Motor neuron (in vitro differentiated cells): ENCODE data around the gene POLN. TPM values are rescaled to one million over a fixed set of nuclear protein-coding genes. Genes with fewer than 3 reads are reported as not detected.

ENCODE experiments used
- ATAC-seq, 8 experiments: fragments of 200-7000 bp; cut with Tn5 transposase; replicated peaks in 6 of 8; 2 replicates each; pipeline ENCODE4 v1.8.0; 2021; ENCODE audit warnings: mild to moderate bottlenecking in 8 of 8, moderate library complexity in 8 of 8
- H3K27ac ChIP-seq, 2 donors: fragments of 250-450 bp; sonication (Bioruptor Pico); 2 replicates each; pipeline ENCODE4 v1.9.0; 2021; ENCODE audit warnings: antibody characterized with exemption in 2 of 2, mild to moderate bottlenecking in 2 of 2, moderate library complexity in 1 of 2
- H3K4me1 ChIP-seq, 2 donors: fragments of 250-450 bp; sonication (Bioruptor Pico); replicated peaks in 1 of 2; 2 replicates each; pipeline ENCODE4 v1.6.1; 2021; ENCODE audit warnings: antibody characterized with exemption in 2 of 2, mild to moderate bottlenecking in 2 of 2, moderate library complexity in 1 of 2
- H3K4me3 ChIP-seq, 5 donors: fragments of 250-450 bp; sonication (Bioruptor Pico); 2 replicates each; pipeline ENCODE4 v1.9.0; 2021; ENCODE audit warnings: antibody characterized with exemption in 5 of 5, mild to moderate bottlenecking in 5 of 5, moderate library complexity in 4 of 5
- WGBS, 10 experiments: fragments of 450-650 bp; shearing (Covaris generic); methylation state at CpG; one replicate each; pipeline ENCODE4 v1.0.0; 2022; 5-methylcytosine and 5-hydroxymethylcytosine counted together
- in situ Hi-C, 9 experiments: fragments of 400-800 bp; cut with MboI; loops; one replicate each; pipeline ENCODE4 v1.15.0; 2021; ENCODE audit warnings: low sequenced_read_pairs in 9 of 9, low pct_unique_long_range_greater_than_20kb in 2 of 9; ENCODE audit not compliant: unreplicated experiment in 9 of 9
- total RNA-seq, 8 experiments: library from RNA; unstranded; fragments of 300-600 nt; gene quantifications; 2 replicates each; pipeline versions ENCODE4 v1.2.3 to v1.2.4, GENCODE V29; 2022

Gene POLN
- 1 to 10 TPM in 7 of 8 experiments, under 1 TPM in 1; 0.81 to 5.3 (median 2.7) TPM for total RNA-seq

GRCh38 chr4:2241410-2242353 is at the start of gene POLN, which contains the start of gene HAUS3:
POLN (minus strand) TSS chr4:2242121; CDS start chr4:2229231, 12,890 bp downstream.
HAUS3 (minus strand) TSS chr4:2242121; CDS start chr4:2240946, 1,175 bp downstream.
- in situ Hi-C loops, result loop anchor here in 1 of 9 experiments (25.0 kb wide), 1 partner anchor 171 kb away; the partner anchor contains the start of genes CFAP99 and ZFYVE28
- peak within 1 kb of the TSS; percentile 62 to 81 (median 67) for H3K4me3 ChIP-seq
- ATAC-seq, result peak; percentile 85 to 94 (median 92)
- peaks cover 18 to 35% of the 10 kb centered on the region in 2 donors for H3K4me1 ChIP-seq
- H3K27ac ChIP-seq, result peak within 1 kb of the TSS in 1 of 2 donors; percentile 49
- 0 to 6% (median 0%) methylated on average over 1 to 27 of the region's 88 CpGs; no CpG with 5 or more reads in 1 of the 10 experiments for WGBS, 10 experiments

GRCh38 chr4:2290974-2291704 is 49.2 kb upstream of the POLN start:
- 20 to 100% (median 86%) methylated on average over 1 to 11 of the region's 24 CpGs; no CpG with 5 or more reads in 3 of the 10 experiments for WGBS, 10 experiments
- no peak overlapping the region for H3K27ac ChIP-seq
- in situ Hi-C loops, result no loop called here
- no peak for ATAC-seq
- H3K4me1 ChIP-seq, result peaks cover 22 to 23% of the 10 kb centered on the region in 2 donors
- H3K4me3 ChIP-seq, result no peak overlapping the region

GRCh38 chr4:2290488-2290887 is 48.6 kb upstream of the POLN start:
- H3K27ac ChIP-seq, result no peak overlapping the region
- WGBS, 10 experiments, result 60 to 100% methylated on average over 1 of the region's 9 CpGs; no CpG with 5 or more reads in 8 of the 10 experiments

GRCh38 chr4:2289955-2290333 is 48.0 kb upstream of the POLN start:
- in situ Hi-C loops, result no loop called here
- Histone ChIP-seq H3K4me1 (peaks cover 23% of the 10 kb centered on the region in 2 donors), H3K4me3 (no peak overlapping the region), H3K27ac (no peak overlapping the region)
- 60% methylated on average over 2 of the region's 11 CpGs; no CpG with 5 or more reads in 9 of the 10 experiments for WGBS, 10 experiments
- no peak for ATAC-seq

More at GRCh38 chr4:2290488-2290887, 48.6 kb upstream of the POLN start:
- no peak for ATAC-seq
- Histone ChIP-seq H3K4me3 (no peak overlapping the region), H3K4me1 (peaks cover 23% of the 10 kb centered on the region in 2 donors)
- in situ Hi-C loops, result no loop called here

- ATAC-seq, result no peak
- 80 to 100% (median 88%) methylated on average over 1 to 3 of the region's 14 CpGs; no CpG with 5 or more reads in 4 of the 10 experiments for WGBS, 10 experiments
- in situ Hi-C loops, result no loop called here
- Histone ChIP-seq H3K4me1 (peaks cover 23% of the 10 kb centered on the region in 2 donors), H3K4me3 (no peak overlapping the region), H3K27ac (no peak overlapping the region)
Measured at GRCh38 chr4:2289311-2289954, 47.5 kb upstream of the POLN start.

DNA sequence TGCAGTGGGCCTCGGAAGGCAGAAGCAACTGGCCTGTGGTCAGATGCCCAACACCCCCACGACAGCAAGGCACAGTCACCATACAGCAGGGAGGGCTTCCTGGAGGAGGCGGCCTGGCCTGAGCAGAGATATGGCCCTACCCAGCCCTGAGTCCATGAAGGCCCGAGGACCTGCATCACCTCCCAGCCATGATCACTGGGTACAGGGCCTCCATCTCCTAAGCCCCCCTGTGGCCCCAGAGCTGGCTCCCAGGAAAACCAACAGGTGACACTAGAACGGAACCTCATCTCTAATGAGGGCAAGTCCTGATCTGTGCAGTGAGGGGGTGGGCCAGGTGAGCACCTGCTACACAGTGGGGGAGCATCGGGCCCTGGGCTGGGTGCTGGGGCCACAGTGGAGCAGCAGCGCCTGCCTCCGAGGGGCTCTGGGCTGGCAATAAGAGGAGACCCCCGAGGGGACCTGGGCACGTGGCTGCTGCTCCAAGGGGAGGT is 46.2 kb upstream of the POLN start:
- WGBS, 10 experiments, result 40% methylated on average over 1 of the region's 10 CpGs; no CpG with 5 or more reads in 9 of the 10 experiments
- in situ Hi-C loops, result no loop called here
- H3K4me3 ChIP-seq, result no peak overlapping the region
- no peak overlapping the region for H3K27ac ChIP-seq
- H3K4me1 ChIP-seq, result peaks cover 22 to 23% of the 10 kb centered on the region in 2 donors
- ATAC-seq, result no peak

DNA sequence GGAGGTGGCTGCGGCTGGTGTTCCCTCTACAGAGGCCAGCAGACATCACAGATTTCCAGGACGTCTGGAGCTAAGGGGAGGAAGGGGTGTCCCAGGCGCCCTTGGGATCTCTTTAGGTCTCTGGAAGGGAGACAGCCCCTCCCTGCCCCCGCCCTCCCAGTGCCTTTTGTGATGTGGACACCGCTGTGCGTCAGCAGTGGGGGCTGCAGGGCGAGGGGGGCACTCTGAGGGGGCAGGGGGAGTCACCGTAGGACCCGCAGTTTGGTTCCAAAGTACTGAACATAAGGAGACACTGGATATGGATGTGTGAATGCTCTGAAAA is 45.6 kb upstream of the POLN start:
- peaks cover 16 to 19% of the 10 kb centered on the region in 2 donors for H3K4me1 ChIP-seq
- H3K27ac ChIP-seq, result no peak overlapping the region
- no peak overlapping the region for H3K4me3 ChIP-seq
- peak in 2 of 8 experiments; percentile 12 to 42 for ATAC-seq
- no CpG with 5 or more reads among the region's 9 CpGs for WGBS, 10 experiments
- in situ Hi-C loops, result no loop called here

GRCh38 chr4:2286904-2287593 is 45.1 kb upstream of the POLN start:
- ATAC-seq, result peak in 3 of 8 experiments; percentile 12 to 29 (median 27)
- WGBS, 10 experiments, result 0 to 100% (median 60%) methylated on average over 1 to 3 of the region's 19 CpGs; no CpG with 5 or more reads in 3 of the 10 experiments
- Histone ChIP-seq H3K27ac (no peak overlapping the region), H3K4me1 (peaks cover 11 to 14% of the 10 kb centered on the region in 2 donors), H3K4me3 (no peak overlapping the region)
- in situ Hi-C loops, result no loop called here

DNA sequence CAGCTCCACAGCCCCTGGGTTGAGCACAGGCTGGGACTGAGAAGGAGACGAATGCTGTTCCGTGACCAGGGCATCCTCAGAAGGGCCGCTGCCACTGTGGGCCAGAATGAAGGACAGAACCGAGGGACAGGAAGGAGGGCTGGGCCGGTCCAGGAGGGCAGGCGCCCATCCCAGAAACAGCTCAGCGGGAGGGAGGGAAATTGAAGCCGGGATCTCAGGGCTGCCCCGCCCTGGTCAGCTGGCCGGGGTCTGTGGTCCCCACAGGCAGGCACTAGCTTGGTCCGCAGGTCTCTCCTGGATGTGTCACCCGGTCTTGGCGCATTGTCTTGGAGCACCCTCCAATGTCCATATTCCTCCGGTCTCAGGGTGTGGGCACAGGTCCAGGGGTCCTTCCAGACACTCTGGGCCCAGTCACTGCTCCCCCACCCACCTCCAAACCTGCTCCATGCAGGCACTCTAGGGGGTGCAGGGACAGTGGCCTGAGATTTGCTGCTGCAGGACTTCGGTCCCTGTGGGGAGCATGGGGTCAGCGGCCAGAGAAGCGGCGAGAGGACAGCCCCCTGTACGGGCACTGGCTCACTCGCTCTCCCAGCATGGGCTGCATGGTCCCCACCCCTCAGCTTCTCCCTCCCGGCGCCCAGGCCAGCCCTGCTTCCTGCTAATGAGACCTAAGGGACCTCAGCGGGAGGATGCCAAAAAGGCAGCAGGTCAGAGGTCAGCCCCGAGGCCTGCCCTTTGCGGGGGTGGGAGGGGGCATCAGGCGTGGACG is 43.9 kb upstream of the POLN start:
- H3K4me1 ChIP-seq, result peaks cover 10 to 16% of the 10 kb centered on the region in 2 donors
- H3K4me3 ChIP-seq, result no peak overlapping the region
- in situ Hi-C loops, result no loop called here
- 40 to 93% (median 51%) methylated on average over 2 to 12 of the region's 27 CpGs; no CpG with 5 or more reads in 7 of the 10 experiments for WGBS, 10 experiments
- peak in 1 of 8 experiments; percentile 13 for ATAC-seq
- H3K27ac ChIP-seq, result no peak overlapping the region

DNA sequence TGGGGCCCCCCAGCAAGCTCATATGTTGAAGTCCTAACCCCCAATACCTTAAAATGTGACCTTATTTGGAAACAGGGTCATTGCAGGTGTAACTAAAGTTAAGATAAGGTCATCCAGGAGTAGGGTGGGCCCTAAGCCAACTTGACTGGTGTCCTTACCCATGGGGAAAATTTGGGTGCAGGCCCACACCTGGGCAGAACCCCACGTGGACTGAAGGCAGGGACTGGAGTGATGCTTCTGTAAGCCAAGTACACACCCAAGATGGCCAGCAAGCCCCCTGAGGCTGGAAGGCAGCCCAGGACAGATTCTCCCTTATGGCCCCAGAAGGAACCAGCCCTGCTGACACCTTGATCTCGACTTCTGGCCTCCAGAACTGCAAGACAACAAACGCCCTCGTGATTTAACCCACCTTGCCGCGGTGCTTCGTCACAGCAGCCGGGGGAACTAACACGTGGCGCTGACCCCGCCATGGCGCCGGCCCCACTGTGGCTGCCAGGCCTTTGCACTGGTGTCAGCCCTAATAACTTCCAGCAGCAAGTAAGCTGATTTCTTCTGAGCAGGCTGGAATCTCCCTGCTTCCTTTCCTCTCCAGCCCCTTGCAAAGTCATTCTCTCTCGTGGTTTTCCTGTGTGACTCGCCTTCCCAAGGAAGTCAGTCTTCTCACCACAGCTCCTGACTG is 43.2 kb upstream of the POLN start:
- no peak for ATAC-seq

More for the DNA sequence above, 43.2 kb upstream of the POLN start:
- 20 to 95% (median 79%) methylated on average over 1 to 9 of the region's 15 CpGs; no CpG with 5 or more reads in 5 of the 10 experiments for WGBS, 10 experiments
- in situ Hi-C loops, result no loop called here
- Histone ChIP-seq H3K4me1 (peaks cover 10 to 16% of the 10 kb centered on the region in 2 donors), H3K4me3 (no peak overlapping the region), H3K27ac (no peak overlapping the region)
